Measurements from ENCODE around the gene GMDS.

The GMDS gene

GRCh38 chr6:1789092-1789491 lies 456.3 kb downstream of the GMDS start:
- no peak for FAIRE-seq

DNA sequence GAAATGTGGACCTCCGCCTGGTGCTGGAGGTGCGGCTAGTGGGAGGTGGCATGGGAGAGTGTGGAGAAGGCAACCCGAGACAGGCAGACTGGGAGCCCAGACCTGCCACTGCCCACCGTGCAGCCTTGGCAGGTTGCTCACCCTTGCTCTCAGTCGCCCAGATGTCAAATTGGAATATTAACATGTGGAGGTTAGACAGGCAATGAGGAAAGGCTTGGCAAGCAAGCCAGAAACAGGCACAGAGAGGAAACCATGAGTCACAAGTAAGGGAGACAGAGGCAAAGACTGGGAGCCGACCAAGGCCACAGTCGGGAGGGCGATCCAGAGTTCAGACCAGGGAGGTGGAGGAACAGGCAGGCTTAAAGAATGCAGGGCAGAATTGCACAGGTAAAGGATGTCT lies 457.5 kb downstream of the GMDS start:
- no peak for FAIRE-seq

GRCh38 chr6:1786455-1787453 lies 458.7 kb downstream of the GMDS start:
- no peak for FAIRE-seq

- FAIRE-seq, result no peak
These were observed 461.0 kb downstream of the GMDS start for GRCh38 chr6:1784422-1784884.

GRCh38 chr6:1781817-1782184 lies 463.6 kb downstream of the GMDS start:
- FAIRE-seq, result no peak

- no peak for FAIRE-seq
These were observed 464.1 kb downstream of the GMDS start for GRCh38 chr6:1781152-1781816.

DNA sequence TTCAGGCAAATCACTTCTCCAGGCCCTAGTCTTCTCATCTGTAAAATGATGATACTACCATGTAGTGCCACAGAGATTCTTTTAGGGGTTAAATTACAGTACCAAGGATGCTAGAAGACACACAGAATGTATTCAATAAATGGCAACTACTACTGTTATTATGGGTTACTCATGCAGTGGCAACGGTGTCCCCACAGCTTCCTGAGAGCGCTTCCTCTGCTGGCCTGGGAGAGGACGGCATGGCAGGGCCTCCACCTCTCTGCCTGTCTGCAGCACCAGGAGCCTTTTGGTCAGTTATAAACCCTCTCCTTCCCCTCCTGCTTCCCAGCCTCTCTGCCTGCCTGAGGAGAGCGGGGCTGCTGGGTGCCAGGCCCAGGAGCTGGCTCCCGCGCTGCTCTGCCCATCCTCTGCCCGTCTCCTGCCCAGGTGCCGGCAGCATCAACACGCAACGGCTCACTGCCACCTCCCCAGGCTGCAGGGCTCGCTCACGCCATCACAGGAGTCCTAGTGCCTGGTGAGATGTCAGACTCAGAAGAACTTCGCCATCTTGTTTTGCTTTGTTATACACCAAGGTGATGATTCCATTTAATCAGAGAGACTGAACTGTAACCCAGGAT lies 465.0 kb downstream of the GMDS start:
- no peak for FAIRE-seq

GRCh38 chr6:1778686-1779235 lies 466.6 kb downstream of the GMDS start:
- no peak for FAIRE-seq

GRCh38 chr6:1777921-1778685 lies 467.3 kb downstream of the GMDS start:
- FAIRE-seq, result no peak

GRCh38 chr6:1775441-1775840 lies 470.0 kb downstream of the GMDS start:
- FAIRE-seq, result no peak

DNA sequence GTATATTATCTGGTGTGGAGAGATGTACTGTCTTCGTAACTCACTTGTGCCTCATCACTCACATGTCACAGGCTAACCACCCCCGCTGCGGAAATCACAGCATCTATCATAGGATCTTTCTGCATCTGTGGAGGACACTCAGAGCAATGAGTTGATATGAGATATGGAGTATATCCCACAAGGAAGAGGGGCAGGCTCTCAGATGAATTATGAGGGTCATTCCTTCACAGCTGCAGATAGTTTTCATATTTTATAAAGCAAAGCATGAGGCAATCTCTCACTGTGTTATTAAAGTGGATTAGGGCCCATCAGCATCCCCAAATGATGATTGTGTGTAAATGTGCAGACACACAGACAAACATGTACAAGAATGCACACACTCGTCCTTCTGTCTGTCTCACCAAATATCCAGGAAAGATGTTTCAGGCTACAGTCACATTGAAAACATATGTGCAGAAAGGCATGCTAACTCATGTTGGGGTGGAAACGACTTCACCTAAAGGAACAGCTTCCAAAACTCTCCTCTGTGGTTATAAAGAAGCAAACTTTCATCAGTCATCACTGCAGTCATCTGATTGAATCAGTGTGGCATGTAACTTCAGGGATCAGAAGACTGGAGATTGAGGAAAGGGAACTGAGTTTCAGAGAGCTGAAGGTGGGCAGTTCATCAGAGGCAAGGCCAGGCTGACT lies 471.0 kb downstream of the GMDS start:
- no peak for FAIRE-seq

GRCh38 chr6:1773700-1774099 lies 471.7 kb downstream of the GMDS start:
- no peak for FAIRE-seq

- no peak for FAIRE-seq
These were observed 474.3 kb downstream of the GMDS start for GRCh38 chr6:1770968-1771723.

GRCh38 chr6:1770435-1770843 lies 475.0 kb downstream of the GMDS start:
- FAIRE-seq, result no peak

- no peak for FAIRE-seq
These were observed 477.7 kb downstream of the GMDS start for GRCh38 chr6:1767481-1768246.

GRCh38 chr6:1766654-1767053 lies 478.8 kb downstream of the GMDS start:
- FAIRE-seq, result no peak

- no peak for FAIRE-seq
These were observed 480.1 kb downstream of the GMDS start for GRCh38 chr6:1765160-1765903.

DNA sequence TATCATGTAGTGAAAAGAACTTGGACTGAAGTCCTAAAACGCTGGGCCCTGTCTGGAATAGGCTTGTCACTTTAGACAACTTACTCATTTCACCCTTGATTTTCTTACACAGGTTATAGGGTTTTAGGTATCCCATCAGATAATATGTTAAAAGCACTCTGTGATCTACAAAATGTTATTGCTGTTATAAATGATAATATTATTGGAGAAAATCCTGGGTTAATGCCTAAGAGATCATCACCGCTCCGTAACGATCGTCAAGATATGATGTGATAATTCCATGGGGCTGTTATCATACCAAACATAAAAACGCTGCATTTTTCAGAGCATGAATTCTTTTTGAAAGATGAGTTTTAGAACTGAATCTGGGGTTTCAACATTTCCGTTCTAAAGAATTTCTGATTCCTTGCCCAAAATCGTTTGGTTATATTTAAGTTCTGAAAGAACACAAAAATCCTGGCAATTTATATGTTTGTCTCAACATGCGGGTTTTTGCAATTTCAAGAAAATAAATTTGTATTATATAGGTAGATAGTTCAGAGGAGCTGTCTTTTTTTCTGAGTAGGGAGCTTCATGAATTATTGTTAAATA lies 480.9 kb downstream of the GMDS start:
- no peak for FAIRE-seq

DNA sequence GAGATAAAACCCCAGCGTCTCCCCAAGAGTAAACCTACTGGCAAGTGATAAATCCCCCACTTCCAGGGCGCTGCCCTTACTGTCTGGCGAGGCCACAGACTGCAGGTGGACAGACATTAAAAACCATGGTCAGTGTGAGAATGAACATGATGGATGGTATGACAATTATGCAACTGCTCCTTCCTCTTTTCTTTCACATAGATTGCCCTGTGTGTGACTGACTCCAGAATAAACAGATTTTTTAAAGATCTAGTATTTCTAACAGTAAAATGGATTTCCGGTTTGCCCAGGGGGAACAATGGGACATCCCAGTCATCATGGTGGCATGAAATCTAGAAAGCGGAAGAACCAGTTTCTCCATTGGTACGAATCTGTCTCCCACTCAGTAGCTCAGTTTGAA lies 482.0 kb downstream of the GMDS start:
- no peak for FAIRE-seq

Data from colon (tissue), 2 donors.